ENCODE data around the gene C1orf115.
A peak's percentile ranks its signal among the peaks of the same experiment; 100 is the strongest.

C1orf115 gene

GRCh38 chr1:220690140-220691052, at the start of gene C1orf115:
Gene C1orf115, plus strand, starts transcription at chr1:220690363. Its CDS starts 40 bp downstream, at chr1:220690403.
- H2AFZ ChIP-seq (ENCODE audit: low read depth, low read length): no peak within 1 kb of the TSS
- H3K79me2 ChIP-seq (ENCODE audit: low read length): no peaks in the 10 kb centered on the region
- TF ChIP-seq CTCF (IDR thresholded peaks at IDR 0.05; ENCODE audit: low read depth, low read length) (no peak), EZH2phosphoT487 (IDR thresholded peaks at IDR 0.05; ENCODE audit: low read depth) (no peak)
- no peak within 1 kb of the TSS for H3K9ac ChIP-seq (ENCODE audit: low read length)
- no peaks in the 10 kb centered on the region for H3K4me1 ChIP-seq (ENCODE audit: low read length)
- H3K27me3 ChIP-seq (ENCODE audit: low read depth, low read length): no peaks in the 10 kb centered on the region; the same call in 1 of the 2 replicates
- no peak within 1 kb of the TSS for H3K27ac ChIP-seq (ENCODE audit: low read length)
- no peaks in the 10 kb centered on the region for H4K20me1 ChIP-seq (ENCODE audit: insufficient read depth, low read length)
- H3K4me2 ChIP-seq (ENCODE audit: low read length): no peak within 1 kb of the TSS
- H3K36me3 ChIP-seq (replicated peaks; ENCODE audit: low read depth, low read length): no peaks in the 10 kb centered on the region
- no peaks in the 10 kb centered on the region for H3K9me3 ChIP-seq (ENCODE audit: insufficient read depth, low read length)
- H3K4me3 ChIP-seq (ENCODE audit: low read length): no peak within 1 kb of the TSS

GRCh38 chr1:220642285-220642684, 47.9 kb upstream of the C1orf115 start:
- Histone ChIP-seq H3K27me3 (ENCODE audit: low read depth, low read length) (no peaks in the 10 kb centered on the region), H3K4me2 (ENCODE audit: low read length) (no peak overlapping the region), H3K27ac (ENCODE audit: low read length) (no peak overlapping the region), H3K4me3 (ENCODE audit: low read length) (no peak overlapping the region), H2AFZ (ENCODE audit: low read depth, low read length) (no peak overlapping the region), H3K36me3 (replicated peaks; ENCODE audit: low read depth, low read length) (no peaks in the 10 kb centered on the region), H4K20me1 (ENCODE audit: insufficient read depth, low read length) (no peaks in the 10 kb centered on the region), H3K9ac (ENCODE audit: low read length) (no peak overlapping the region), H3K79me2 (ENCODE audit: low read length) (no peaks in the 10 kb centered on the region), H3K4me1 (ENCODE audit: low read length) (no peaks in the 10 kb centered on the region), H3K9me3 (ENCODE audit: insufficient read depth, low read length) (no peaks in the 10 kb centered on the region)
- TF ChIP-seq CTCF (IDR thresholded peaks at IDR 0.05; ENCODE audit: low read depth, low read length) (no peak), EZH2phosphoT487 (IDR thresholded peaks at IDR 0.05; ENCODE audit: low read depth) (no peak)

GRCh38 chr1:220652995-220653394, 37.2 kb upstream of the C1orf115 start:
- Histone ChIP-seq H3K27ac (ENCODE audit: low read length) (no peak overlapping the region), H3K9ac (ENCODE audit: low read length) (no peak overlapping the region), H3K27me3 (ENCODE audit: low read depth, low read length) (no peaks in the 10 kb centered on the region), H3K4me2 (ENCODE audit: low read length) (no peak overlapping the region), H2AFZ (ENCODE audit: low read depth, low read length) (no peak overlapping the region), H3K79me2 (ENCODE audit: low read length) (no peaks in the 10 kb centered on the region), H3K4me1 (ENCODE audit: low read length) (peaks cover 47% of the 10 kb centered on the region), H3K36me3 (replicated peaks; ENCODE audit: low read depth, low read length) (peaks cover 4% of the 10 kb centered on the region), H3K4me3 (ENCODE audit: low read length) (no peak overlapping the region), H3K9me3 (ENCODE audit: insufficient read depth, low read length) (no peaks in the 10 kb centered on the region), H4K20me1 (ENCODE audit: insufficient read depth, low read length) (no peaks in the 10 kb centered on the region)
- TF ChIP-seq CTCF (IDR thresholded peaks at IDR 0.05; ENCODE audit: low read depth, low read length): no peak
- no peak for TF ChIP-seq EZH2phosphoT487 (IDR thresholded peaks at IDR 0.05; ENCODE audit: low read depth)

GRCh38 chr1:220655509-220655908, 34.7 kb upstream of the C1orf115 start:
- H3K9ac ChIP-seq (ENCODE audit: low read length): peak overlapping the region; percentile 5; the same call in 1 of the 2 replicates
- H3K79me2 ChIP-seq (ENCODE audit: low read length): no peaks in the 10 kb centered on the region
- H3K27me3 ChIP-seq (ENCODE audit: low read depth, low read length): no peaks in the 10 kb centered on the region
- no peaks in the 10 kb centered on the region for H4K20me1 ChIP-seq (ENCODE audit: insufficient read depth, low read length)
- peaks cover 46% of the 10 kb centered on the region for H3K4me1 ChIP-seq (ENCODE audit: low read length)
- peaks cover 4% of the 10 kb centered on the region for H3K36me3 ChIP-seq (replicated peaks; ENCODE audit: low read depth, low read length)
- H3K9me3 ChIP-seq (ENCODE audit: insufficient read depth, low read length): no peaks in the 10 kb centered on the region
- peak overlapping the region; percentile 78 for H3K4me2 ChIP-seq (ENCODE audit: low read length)
- peak overlapping the region; percentile 47 for H3K4me3 ChIP-seq (ENCODE audit: low read length)
- H2AFZ ChIP-seq (ENCODE audit: low read depth, low read length): peak overlapping the region; percentile 39
- peak overlapping the region; percentile 17; the same call in 1 of the 2 replicates for H3K27ac ChIP-seq (ENCODE audit: low read length)
- TF ChIP-seq EZH2phosphoT487 (IDR thresholded peaks at IDR 0.05; ENCODE audit: low read depth) (no peak), CTCF (IDR thresholded peaks at IDR 0.05; ENCODE audit: low read depth, low read length) (no peak)
